CD4-positive, CD25-positive, alpha-beta regulatory T cell (primary cell): ENCODE data around the gene CAMKK2. TPM values are rescaled to one million over a fixed set of nuclear protein-coding genes. Genes with fewer than 3 reads are reported as not detected.

Experiments used
- ATAC-seq, 2 donors: fragments of 150-1000 bp; cut with Tn5 transposase; one replicate each; pipeline ENCODE4 v1.10.0; 2021; ENCODE audit warnings: low read depth in 2 of 2, moderate number of reproducible peaks in 2 of 2, moderate library complexity in 1 of 2
- DNase-seq, 3 donors: peaks; one replicate each; pipeline versions ENCODE4 v3.0.0 to v3.0.0-alpha.2; 2012 to 2022; ENCODE audit warnings: mixed read lengths in 1 of 3
- H3K27ac ChIP-seq: one replicate; pipeline ENCODE4 v1.7.0; 2013; ENCODE audit warnings: mild to moderate bottlenecking, low read length; ENCODE audit not compliant: insufficient read depth, poor library complexity, severe bottlenecking
- H3K27me3 ChIP-seq: one replicate; pipeline ENCODE4 v1.7.0; 2013; ENCODE audit warnings: low read length; ENCODE audit not compliant: control insufficient read depth, insufficient read depth
- H3K36me3 ChIP-seq: one replicate; pipeline ENCODE4 v1.7.0; 2013; ENCODE audit warnings: mild to moderate bottlenecking, low read length, moderate library complexity; ENCODE audit not compliant: control insufficient read depth, insufficient read depth
- H3K4me1 ChIP-seq: 2 replicates; pipeline ENCODE4 v1.7.0; 2013; ENCODE audit warnings: mild to moderate bottlenecking, low read length; ENCODE audit not compliant: insufficient read depth, control insufficient read depth, poor library complexity, severe bottlenecking
- H3K4me3 ChIP-seq: one replicate; pipeline ENCODE4 v1.7.0; 2013; ENCODE audit warnings: low read depth, mild to moderate bottlenecking, low read length, moderate library complexity
- H3K9me3 ChIP-seq, 2 experiments: 1 replicate in 1 of 2; 2 replicates in 1 of 2; pipeline ENCODE4 v1.7.0; 2013; ENCODE audit warnings: low read length in 2 of 2, mild to moderate bottlenecking in 1 of 2, moderate library complexity in 1 of 2; ENCODE audit not compliant: control insufficient read depth in 2 of 2
- H3K27ac Mint-ChIP-seq, 3 donors: one replicate each; pipeline ENCODE4 v1.8.0; 2020 to 2022; ENCODE audit warnings: mild to moderate bottlenecking in 3 of 3, mixed read lengths in 3 of 3, moderate library complexity in 2 of 3
- H3K27me3 Mint-ChIP-seq: one replicate; pipeline ENCODE4 v1.8.0; 2022; ENCODE audit warnings: mild to moderate bottlenecking, mixed read lengths
- H3K36me3 Mint-ChIP-seq: one replicate; pipeline ENCODE4 v1.8.0; 2020; ENCODE audit warnings: mixed read lengths
- H3K4me1 Mint-ChIP-seq, 4 donors: one replicate each; pipeline ENCODE4 v1.8.0; 2020 to 2022; ENCODE audit warnings: mixed read lengths in 4 of 4, mild to moderate bottlenecking in 1 of 4
- H3K4me3 Mint-ChIP-seq, 4 donors: one replicate each; pipeline ENCODE4 v1.8.0; 2020 to 2022; ENCODE audit warnings: mild to moderate bottlenecking in 4 of 4, mixed read lengths in 4 of 4, moderate library complexity in 3 of 4
- H3K9me3 Mint-ChIP-seq, 7 donors: one replicate each; pipeline ENCODE4 v1.8.0; 2020 to 2022; ENCODE audit warnings: mixed read lengths in 7 of 7, mild to moderate bottlenecking in 3 of 7, moderate library complexity in 2 of 7
- polyA plus RNA-seq, 4 donors: library from polyadenylated mRNA; unstranded; fragments of 300-500 nt; fragmentation: Illumina TruSeq; gene quantifications; one replicate each; pipeline ENCODE4 v1.2.3, GENCODE V29; 2021
- total RNA-seq: library from RNA; stranded (reverse); gene quantifications from one replicate; pipeline ENCODE4 v1.2.3, GENCODE V29; 2022

CAMKK2 gene
- total and polyA plus RNA-seq, 5 donors from 2014 or later, result 9.6 to 15.2 (median 12.1) TPM

- no peak for ATAC-seq
- no peaks in the 10 kb centered on the region for H3K9me3 Mint-ChIP-seq
- Histone ChIP-seq H3K4me3 (peak overlapping the region; percentile 80), H3K27ac (no peak overlapping the region), H3K9me3 (no peaks in the 10 kb centered on the region), H3K36me3 (no peaks in the 10 kb centered on the region), H3K4me1 (peaks cover 32% of the 10 kb centered on the region), H3K27me3 (no peaks in the 10 kb centered on the region)
- H3K4me3 Mint-ChIP-seq, result peak overlapping the region; percentile 91 to 96 (median 94)
- peaks cover 5 to 33% (median 19%) of the 10 kb centered on the region in 4 donors for H3K4me1 Mint-ChIP-seq
- H3K27ac Mint-ChIP-seq, result peak overlapping the region; percentile 44 to 82 (median 74)
- peak in 2 of 3 donors; percentile 14 to 46 for DNase-seq
- H3K27me3 Mint-ChIP-seq, result no peaks in the 10 kb centered on the region
- no peaks in the 10 kb centered on the region for H3K36me3 Mint-ChIP-seq
These were observed 1.0 kb upstream of the CAMKK2 start for GRCh38 chr12:121297435-121297991.

GRCh38 chr12:121295746-121296617 lies 527 bp downstream of the CAMKK2 start:
- Mint-ChIP-seq H3K27ac (peak overlapping the region in 2 of 3 donors; percentile 45 to 87), H3K4me3 (peak overlapping the region; percentile 91 to 93 (median 92)), H3K27me3 (no peaks in the 10 kb centered on the region), H3K9me3 (no peaks in the 10 kb centered on the region), H3K4me1 (peaks cover 10 to 38% (median 23%) of the 10 kb centered on the region in 4 donors), H3K36me3 (peaks cover 5% of the 10 kb centered on the region)
- Histone ChIP-seq H3K4me3 (peak overlapping the region; percentile 68), H3K27me3 (no peaks in the 10 kb centered on the region), H3K36me3 (no peaks in the 10 kb centered on the region), H3K4me1 (peaks cover 32% of the 10 kb centered on the region), H3K9me3 (no peaks in the 10 kb centered on the region), H3K27ac (peak overlapping the region; percentile 14)
- DNase-seq, result peak in 1 of 3 donors; percentile 33
- ATAC-seq, result peak; percentile 10 to 15

GRCh38 chr12:121295116-121295745 lies 1.3 kb downstream of the CAMKK2 start:
- DNase-seq (peak in 1 of 3 donors; percentile 21), ATAC-seq (no peak)
- no peaks in the 10 kb centered on the region for H3K27me3 Mint-ChIP-seq
- H3K4me3 ChIP-seq, result peak overlapping the region; percentile 68
- peak overlapping the region; percentile 91 to 93 (median 92) for H3K4me3 Mint-ChIP-seq
- H3K36me3 Mint-ChIP-seq, result peaks cover 5% of the 10 kb centered on the region
- no peaks in the 10 kb centered on the region for H3K27me3 ChIP-seq
- H3K36me3 ChIP-seq, result peaks cover 2% of the 10 kb centered on the region
- H3K27ac Mint-ChIP-seq, result peak overlapping the region in 2 of 3 donors; percentile 45 to 87
- no peak overlapping the region for H3K27ac ChIP-seq
- H3K4me1 ChIP-seq, result peaks cover 32% of the 10 kb centered on the region
- peaks cover 10 to 38% (median 23%) of the 10 kb centered on the region in 4 donors for H3K4me1 Mint-ChIP-seq
- no peaks in the 10 kb centered on the region for H3K9me3 Mint-ChIP-seq
- H3K9me3 ChIP-seq, result no peaks in the 10 kb centered on the region

GRCh38 chr12:121294151-121294889 lies 2.2 kb downstream of the CAMKK2 start:
- Histone ChIP-seq H3K36me3 (peaks cover 2% of the 10 kb centered on the region), H3K27ac (no peak overlapping the region), H3K4me3 (no peak overlapping the region), H3K9me3 (no peaks in the 10 kb centered on the region), H3K4me1 (peaks cover 32% of the 10 kb centered on the region), H3K27me3 (no peaks in the 10 kb centered on the region)
- Mint-ChIP-seq H3K27me3 (no peaks in the 10 kb centered on the region), H3K27ac (peak overlapping the region in 1 of 3 donors; percentile 8), H3K36me3 (peaks cover 9% of the 10 kb centered on the region), H3K4me1 (peaks cover 10 to 38% (median 26%) of the 10 kb centered on the region in 4 donors), H3K4me3 (peak overlapping the region; percentile 26 to 92 (median 60)), H3K9me3 (no peaks in the 10 kb centered on the region)
- DNase-seq, result no peak
- no peak for ATAC-seq

GRCh38 chr12:121293603-121294002 lies 2.9 kb downstream of the CAMKK2 start:
- H3K9me3 ChIP-seq, result no peaks in the 10 kb centered on the region
- Mint-ChIP-seq H3K27ac (peak overlapping the region in 1 of 3 donors; percentile 41), H3K9me3 (no peaks in the 10 kb centered on the region), H3K4me1 (peaks cover 10 to 43% (median 26%) of the 10 kb centered on the region in 4 donors), H3K27me3 (no peaks in the 10 kb centered on the region), H3K36me3 (peaks cover 9% of the 10 kb centered on the region), H3K4me3 (peak overlapping the region in 2 of 4 donors; percentile 11 to 66)
- peaks cover 2% of the 10 kb centered on the region for H3K36me3 ChIP-seq
- H3K27ac ChIP-seq, result no peak overlapping the region
- H3K27me3 ChIP-seq, result no peaks in the 10 kb centered on the region
- ATAC-seq (no peak), DNase-seq (no peak)
- H3K4me1 ChIP-seq, result peaks cover 32% of the 10 kb centered on the region
- H3K4me3 ChIP-seq, result no peak overlapping the region

GRCh38 chr12:121290410-121290809 lies 6.1 kb downstream of the CAMKK2 start:
- Histone ChIP-seq H3K27me3 (no peaks in the 10 kb centered on the region), H3K4me1 (peaks cover 12% of the 10 kb centered on the region), H3K27ac (no peak overlapping the region), H3K36me3 (peaks cover 2% of the 10 kb centered on the region), H3K9me3 (no peaks in the 10 kb centered on the region), H3K4me3 (no peak overlapping the region)
- peaks cover 10 to 37% (median 22%) of the 10 kb centered on the region in 4 donors for H3K4me1 Mint-ChIP-seq
- no peak for ATAC-seq
- no peaks in the 10 kb centered on the region for H3K9me3 Mint-ChIP-seq
- peak overlapping the region in 1 of 3 donors; percentile 58 for H3K27ac Mint-ChIP-seq
- peak overlapping the region in 1 of 4 donors; percentile 70 for H3K4me3 Mint-ChIP-seq
- H3K27me3 Mint-ChIP-seq, result no peaks in the 10 kb centered on the region
- peaks cover 9% of the 10 kb centered on the region for H3K36me3 Mint-ChIP-seq
- no peak for DNase-seq

- Histone ChIP-seq H3K27me3 (no peaks in the 10 kb centered on the region), H3K4me1 (peaks cover 7% of the 10 kb centered on the region), H3K9me3 (no peaks in the 10 kb centered on the region), H3K4me3 (no peak overlapping the region), H3K27ac (no peak overlapping the region), H3K36me3 (peaks cover 2% of the 10 kb centered on the region)
- ATAC-seq, result no peak
- Mint-ChIP-seq H3K4me3 (peak overlapping the region in 1 of 4 donors; percentile 70), H3K36me3 (peaks cover 9% of the 10 kb centered on the region), H3K27ac (peak overlapping the region in 1 of 3 donors; percentile 58), H3K4me1 (peaks cover 5 to 33% (median 18%) of the 10 kb centered on the region in 4 donors), H3K9me3 (no peaks in the 10 kb centered on the region), H3K27me3 (no peaks in the 10 kb centered on the region)
- no peak for DNase-seq
These were observed 6.5 kb downstream of the CAMKK2 start for GRCh38 chr12:121289962-121290361.
